ENCODE measurements around the gene GPX4.

GRCh38 chr19:1076951-1077350 is 26.8 kb upstream of the GPX4 start:
- TF ChIP-seq EZH2 (IDR thresholded peaks at IDR 0.05; ENCODE audit: borderline replicate concordance, insufficient read depth, low read depth, low read length, poor library complexity, severe bottlenecking): no peak
- no peak for TF ChIP-seq CTCF (IDR thresholded peaks at IDR 0.05)
